Activated CD4-positive, alpha-beta T cell treated with anti-CD3 and anti-CD28 coated beads for 1 hour (primary cell): ENCODE results near the gene PRDM8.

Source experiments
- DNase-seq: peaks from one replicate; pipeline ENCODE4 v3.0.0-alpha.2; 2020

PRDM8 gene

GRCh38 chr4:80202190-80202711 lies 4.9 kb downstream of the PRDM8 start:
- DNase-seq = peak; percentile 69

- peak; percentile 39 for DNase-seq
These were observed 5.6 kb downstream of the PRDM8 start for GRCh38 chr4:80202741-80203553.

DNA sequence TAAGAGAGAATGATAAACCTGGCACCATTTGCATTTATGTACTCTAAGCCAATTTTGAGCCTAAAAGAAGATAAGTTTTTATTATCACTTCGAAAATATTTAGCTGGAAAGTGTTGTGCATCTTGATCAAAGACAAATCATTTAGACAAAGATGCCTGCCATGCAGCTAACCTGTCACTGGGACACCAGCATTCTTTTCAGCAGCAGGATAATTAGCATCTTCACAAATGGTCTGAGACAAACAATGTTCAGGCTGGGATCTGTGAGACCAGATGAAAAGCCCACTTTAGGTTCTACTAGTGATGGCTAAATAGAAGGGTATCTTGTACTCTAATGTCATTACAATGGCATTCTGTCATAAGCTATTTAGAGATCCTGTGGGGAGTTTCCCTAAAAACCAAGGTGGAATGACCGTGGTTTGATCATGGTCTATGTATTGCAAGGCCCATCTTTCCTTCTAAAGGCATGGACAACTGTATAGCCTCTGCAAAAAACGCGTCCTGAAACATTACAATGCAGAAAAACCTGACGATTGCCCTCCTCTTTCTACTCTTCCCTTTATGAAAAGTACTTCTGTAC lies 7.2 kb downstream of the PRDM8 start:
- DNase-seq = no peak

- no peak for DNase-seq
These were observed 8.8 kb downstream of the PRDM8 start for GRCh38 chr4:80206111-80206510.

- no peak for DNase-seq
These were observed 9.3 kb downstream of the PRDM8 start for GRCh38 chr4:80206521-80207171.

GRCh38 chr4:80207172-80207583 lies 9.9 kb downstream of the PRDM8 start:
- DNase-seq = no peak

DNA sequence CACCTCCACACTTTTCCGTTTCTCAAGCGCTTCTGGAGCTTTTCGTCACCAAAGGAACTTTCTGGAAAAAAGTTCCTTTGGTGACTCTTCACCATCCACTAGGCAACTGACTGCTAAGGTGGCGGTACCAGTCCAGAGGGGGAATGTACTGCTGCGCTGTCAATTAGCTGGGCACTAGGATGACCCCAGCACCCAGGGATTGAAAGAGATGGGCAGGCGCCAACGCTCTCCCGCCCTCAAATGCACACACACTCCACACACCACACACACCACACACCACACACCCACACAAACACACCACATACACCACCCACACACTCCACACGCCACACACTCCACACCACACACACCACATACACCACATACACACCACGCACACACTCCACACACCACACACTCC lies 10.4 kb downstream of the PRDM8 start:
- no peak for DNase-seq

DNA sequence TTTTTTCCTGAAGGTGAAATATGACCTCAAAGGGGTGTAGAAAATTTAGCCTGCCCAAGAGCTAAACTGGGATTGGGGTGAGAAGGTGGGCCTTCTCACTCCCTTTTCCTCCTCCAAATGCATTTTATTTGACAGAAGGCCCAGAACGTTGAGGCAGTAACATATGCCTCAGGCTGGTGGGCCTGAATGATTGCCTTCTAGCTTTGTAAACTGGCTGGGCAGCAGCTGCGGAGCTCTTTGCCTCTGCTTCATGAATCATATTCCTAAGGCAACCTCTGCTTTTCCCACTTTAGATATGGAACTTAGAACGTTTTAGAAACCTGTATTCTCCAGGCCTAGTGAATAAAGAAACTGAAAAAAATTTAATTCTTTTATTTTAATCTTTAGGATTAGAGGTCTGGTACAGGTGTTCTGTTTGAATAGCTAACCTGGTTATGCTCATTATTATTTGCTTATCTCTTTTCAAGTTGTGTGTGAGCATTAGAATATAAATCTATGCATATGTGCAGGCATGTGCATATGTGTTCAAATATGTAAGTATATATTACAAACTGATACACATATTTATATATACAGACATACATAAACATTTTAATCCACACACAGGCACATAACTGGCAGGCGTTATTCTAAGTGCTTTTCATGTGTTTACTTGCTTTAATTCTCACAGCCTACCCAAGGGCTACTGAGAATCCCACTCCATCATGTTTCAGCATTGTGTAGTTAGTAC lies 11.5 kb downstream of the PRDM8 start:
- no peak for DNase-seq

DNA sequence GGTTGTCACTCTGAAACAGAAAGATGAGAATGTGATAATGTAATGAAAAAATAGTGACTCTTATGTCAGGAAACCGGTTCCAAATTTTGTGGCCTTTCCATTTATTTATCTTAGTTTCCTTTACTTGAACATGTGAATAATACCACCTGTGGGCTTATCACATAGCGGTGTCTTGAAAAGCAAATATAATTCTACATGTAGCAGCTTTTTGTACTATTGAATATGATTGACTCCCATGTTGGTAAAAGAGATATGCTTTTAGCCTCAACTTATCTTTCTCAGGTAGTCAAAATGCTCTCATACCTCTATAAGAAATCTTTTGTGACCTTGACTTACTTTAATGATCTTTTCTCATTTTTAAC lies 12.0 kb downstream of the PRDM8 start:
- no peak for DNase-seq

GRCh38 chr4:80210549-80210948 lies 13.2 kb downstream of the PRDM8 start:
- no peak for DNase-seq

DNA sequence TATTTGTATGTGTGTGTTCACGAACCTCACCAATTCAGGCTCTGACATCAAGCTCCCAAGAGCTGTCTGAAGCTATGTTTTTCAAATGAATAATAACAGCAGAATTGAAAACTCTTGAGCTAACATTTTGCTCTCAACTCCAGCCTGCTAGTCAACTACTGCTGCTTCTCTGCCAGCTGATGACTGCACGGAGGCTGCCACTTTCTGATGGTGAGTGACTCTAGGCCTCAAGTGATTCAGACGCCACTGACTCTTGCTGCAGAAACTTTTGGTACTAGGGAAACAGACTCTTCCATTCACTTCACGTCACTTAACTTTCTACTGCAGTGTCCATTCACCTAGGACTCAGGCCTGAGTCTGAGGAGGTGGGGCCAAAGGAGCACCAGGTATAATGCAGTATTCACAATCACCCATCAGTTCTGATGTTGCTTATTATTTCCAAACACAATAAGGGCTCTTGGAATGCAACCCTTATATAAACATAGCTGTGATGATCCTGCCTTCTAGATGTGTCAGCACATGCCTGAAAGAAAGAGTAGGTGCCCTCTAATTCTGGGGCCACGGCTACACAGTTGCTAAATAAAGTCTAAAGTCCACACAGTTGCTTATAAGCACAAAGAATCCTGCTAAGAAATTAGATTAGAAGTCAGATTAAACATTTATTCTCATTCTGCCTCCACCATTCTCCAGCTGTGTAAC lies 16.0 kb downstream of the PRDM8 start:
- no peak for DNase-seq

GRCh38 chr4:80215449-80216052 lies 18.2 kb downstream of the PRDM8 start:
- DNase-seq = no peak

DNA sequence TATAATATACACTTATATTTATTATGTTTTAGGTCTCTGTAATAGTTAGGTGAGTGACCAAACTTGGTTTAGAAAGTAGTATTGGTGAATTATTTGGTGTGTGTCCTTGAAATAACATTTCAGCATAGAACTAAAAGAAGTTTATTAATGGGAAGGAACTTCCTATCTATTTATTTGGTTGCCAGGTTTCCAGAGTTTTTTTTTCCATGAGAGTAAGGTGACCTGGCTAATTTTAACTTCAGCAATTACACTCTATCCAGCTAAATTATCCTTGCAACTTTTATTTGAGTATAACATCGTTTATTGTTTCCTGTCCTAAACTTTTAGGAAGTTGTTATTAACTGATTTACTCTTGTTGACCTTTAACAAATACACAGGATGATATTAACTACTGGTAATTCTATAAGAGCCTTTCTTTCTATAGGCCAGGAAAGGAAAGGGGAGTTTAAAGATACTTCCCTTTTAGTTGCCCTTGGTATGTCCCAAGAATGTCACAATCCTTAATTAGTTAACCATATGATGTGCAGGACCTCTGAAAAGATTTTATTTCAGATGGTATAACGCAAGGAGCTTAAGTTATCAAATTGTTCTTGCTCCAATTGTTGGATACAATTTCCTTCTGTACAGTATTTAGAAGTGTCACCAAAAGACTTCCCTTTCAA lies 18.9 kb downstream of the PRDM8 start:
- no peak for DNase-seq

DNA sequence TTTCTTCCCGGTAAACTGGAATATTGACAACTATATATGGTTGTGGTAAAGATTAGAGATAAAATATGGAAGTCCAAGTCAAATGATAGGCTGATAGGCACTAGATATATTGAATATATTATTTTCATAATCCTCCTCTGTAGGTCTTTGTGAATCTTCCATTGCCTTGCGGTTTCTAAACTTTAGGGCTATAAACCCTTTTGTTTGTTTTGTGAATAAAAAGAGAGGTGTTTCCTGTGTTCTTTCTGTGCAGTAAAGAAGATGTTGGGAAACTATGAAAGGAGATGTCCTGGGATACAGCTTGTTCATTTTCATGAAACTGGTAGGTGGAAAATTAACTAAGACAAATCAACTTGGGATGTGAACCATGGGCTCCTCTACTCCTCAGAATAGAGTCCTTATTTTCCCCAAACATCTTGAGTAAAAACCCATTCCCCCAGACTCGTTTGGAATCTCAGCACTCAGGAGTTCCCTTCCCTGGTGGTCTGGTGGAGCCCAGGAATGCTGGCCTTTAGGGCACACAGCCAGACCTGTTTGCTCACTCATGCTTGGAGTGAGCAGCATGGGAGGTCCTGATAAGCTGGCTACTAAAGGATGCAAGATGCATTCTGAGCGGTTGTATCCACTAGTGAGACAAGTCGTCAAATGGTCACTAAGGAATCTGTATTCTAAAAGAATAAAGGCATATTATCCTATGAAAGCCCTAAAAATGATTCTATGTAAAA lies 22.2 kb downstream of the PRDM8 start:
- DNase-seq = no peak

- DNase-seq = no peak
These were observed 23.4 kb downstream of the PRDM8 start for GRCh38 chr4:80220711-80221110.

GRCh38 chr4:80221161-80221560 lies 23.9 kb downstream of the PRDM8 start:
- DNase-seq = no peak

DNA sequence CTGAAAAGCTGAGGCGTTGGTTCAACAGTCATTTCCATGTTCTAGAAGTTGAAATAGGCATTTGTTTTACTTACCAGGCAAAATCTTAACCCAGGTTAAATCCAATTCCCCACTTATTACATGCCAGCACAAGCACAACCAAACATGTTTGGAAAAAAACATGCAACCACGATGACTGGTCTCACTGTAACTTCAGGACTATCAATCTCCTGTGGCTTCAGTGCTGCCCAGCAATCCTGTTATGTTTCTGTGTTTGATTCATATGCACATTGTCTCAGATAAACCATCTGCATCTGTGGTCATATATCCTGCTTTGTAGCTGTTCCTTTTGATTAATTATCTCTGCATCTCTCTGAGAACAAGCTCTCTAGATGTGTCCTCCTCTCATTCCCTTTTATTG lies 28.3 kb downstream of the PRDM8 start:
- DNase-seq = no peak

- DNase-seq = no peak
These were observed 28.8 kb downstream of the PRDM8 start for GRCh38 chr4:80226094-80226493.

GRCh38 chr4:80228460-80228859 lies 31.2 kb downstream of the PRDM8 start:
- no peak for DNase-seq

DNA sequence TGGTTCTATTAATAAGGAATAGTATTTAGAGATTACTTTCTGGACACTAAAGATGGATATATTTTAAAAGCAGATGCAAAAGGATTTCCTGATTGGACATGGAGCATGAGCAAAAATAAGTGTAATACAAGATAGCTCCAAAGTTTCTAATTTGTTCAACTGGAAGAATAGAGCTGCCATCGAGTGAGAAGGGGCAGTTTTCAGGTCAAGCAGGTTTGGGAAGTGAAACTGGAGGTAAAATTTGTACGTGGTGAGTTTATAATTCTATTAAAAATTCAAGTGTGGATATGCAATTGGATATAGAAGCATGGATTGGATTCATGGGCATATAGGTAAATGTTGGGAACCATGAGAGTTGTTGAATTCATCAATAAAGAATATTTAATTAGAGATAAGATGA lies 31.8 kb downstream of the PRDM8 start:
- no peak for DNase-seq

DNA sequence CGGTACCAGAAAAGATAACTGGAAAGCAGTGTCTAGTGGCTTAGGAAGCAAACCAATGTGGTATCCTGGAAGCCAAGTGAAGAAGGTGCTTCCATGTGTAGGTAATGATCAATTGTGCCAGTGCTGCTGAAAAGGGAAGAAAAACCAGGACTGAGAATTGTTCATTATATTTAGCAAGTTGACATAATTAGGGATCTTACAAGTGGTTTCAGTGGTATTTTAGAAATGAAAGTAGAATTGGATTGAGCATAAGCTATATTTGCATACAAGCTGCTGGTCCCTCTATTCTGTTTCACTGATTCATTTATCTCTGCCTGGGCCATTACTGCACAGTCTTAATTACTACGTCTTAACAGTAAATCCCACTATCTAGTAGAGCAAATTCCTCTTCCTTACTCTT lies 32.3 kb downstream of the PRDM8 start:
- no peak for DNase-seq
